DOHH2 (cell line): Measurements from ENCODE around the gene AFAP1L1.

Source experiments
- H3F3A ChIP-seq: fragments of 200-600 bp; sonication (generic), shearing (Covaris generic); 2 replicates; pipeline ENCODE4 v1.6.0; 2016; ENCODE audit warnings: antibody characterized with exemption, mild to moderate bottlenecking; ENCODE audit not compliant: control insufficient read depth, insufficient read depth
- H3K27ac ChIP-seq: fragments of 200-600 bp; sonication (generic); 2 replicates; pipeline ENCODE4 v1.5.1; 2014; ENCODE audit warnings: low read depth, mild to moderate bottlenecking, low read length, moderate library complexity
- H3K27me3 ChIP-seq: fragments of 200-600 bp; sonication (generic); 2 replicates; pipeline ENCODE4 v1.6.1; 2014; ENCODE audit warnings: mild to moderate bottlenecking, low read length, mixed read lengths; ENCODE audit not compliant: control insufficient read depth
- H3K36me3 ChIP-seq: fragments of 200-600 bp; sonication (generic); 2 replicates; pipeline ENCODE4 v1.6.1; 2014; ENCODE audit warnings: mild to moderate bottlenecking, low read length, moderate library complexity, mixed read lengths; ENCODE audit not compliant: control insufficient read depth
- H3K4me1 ChIP-seq: fragments of 200-600 bp; sonication (generic); 2 replicates; pipeline ENCODE4 v1.6.1; 2014; ENCODE audit warnings: mild to moderate bottlenecking, low read length, mixed read lengths; ENCODE audit not compliant: control insufficient read depth
- H3K4me2 ChIP-seq: fragments of 200-600 bp; sonication (generic); 2 replicates; pipeline ENCODE4 v1.6.0; 2014; ENCODE audit warnings: mild to moderate bottlenecking, low read length, moderate library complexity
- H3K4me3 ChIP-seq: fragments of 200-600 bp; sonication (generic); 2 replicates; pipeline ENCODE4 v1.5.1; 2014; ENCODE audit warnings: mild to moderate bottlenecking, low read length, mixed read lengths
- H3K79me2 ChIP-seq: fragments of 200-600 bp; sonication (generic); 2 replicates; pipeline ENCODE4 v1.6.1; 2014; ENCODE audit warnings: mild to moderate bottlenecking, low read length, mixed read lengths; ENCODE audit not compliant: control insufficient read depth
- H3K9me2 ChIP-seq: fragments of 200-600 bp; sonication (generic); replicated peaks from 2 replicates; pipeline ENCODE4 v1.6.1; 2014; ENCODE audit warnings: mild to moderate bottlenecking, low read length, mixed read lengths; ENCODE audit not compliant: control insufficient read depth
- H3K9me3 ChIP-seq: fragments of 200-600 bp; sonication (generic); 2 replicates; pipeline ENCODE4 v1.6.1; 2014; ENCODE audit warnings: antibody characterized with exemption, low read length, mixed read lengths; ENCODE audit not compliant: control insufficient read depth, insufficient read depth
- H4K20me1 ChIP-seq: fragments of 200-600 bp; sonication (generic); 2 replicates; pipeline ENCODE4 v1.6.0; 2014; ENCODE audit warnings: low read depth, mild to moderate bottlenecking, antibody characterized with exemption, low read length, moderate library complexity; ENCODE audit not compliant: control insufficient read depth, insufficient read depth
- CTCF ChIP-seq: fragments of 200-600 bp; sonication (generic); IDR thresholded peaks from one replicate; pipeline ENCODE4 v1.5.1; 2014; ENCODE audit warnings: antibody characterized with exemption, mild to moderate bottlenecking, low read depth, low read length; ENCODE audit not compliant: poor library complexity, severe bottlenecking
- EZH2phosphoT487 ChIP-seq: fragments of 200-600 bp; sonication (generic); IDR thresholded peaks from 2 replicates; pipeline ENCODE4 v1.6.1; 2017; ENCODE audit warnings: borderline replicate concordance, mild to moderate bottlenecking, antibody characterized with exemption, low read length, moderate library complexity, mixed read lengths

Gene AFAP1L1

GRCh38 chr5:149341876-149342275, 70.2 kb downstream of the AFAP1L1 start:
- Histone ChIP-seq H3K27ac (no peak overlapping the region), H3K79me2 (peaks cover 25% of the 10 kb centered on the region), H3K9me3 (no peaks in the 10 kb centered on the region), H3K4me3 (no peak overlapping the region), H3F3A (peaks cover 11% of the 10 kb centered on the region; the same call in 1 of the 2 replicates), H3K4me1 (peaks cover 23% of the 10 kb centered on the region), H3K4me2 (no peak overlapping the region), H3K27me3 (no peaks in the 10 kb centered on the region), H4K20me1 (peaks cover under 1% of the 10 kb centered on the region; the same call in 1 of the 2 replicates), H3K36me3 (peaks cover 10% of the 10 kb centered on the region), H3K9me2 (no peaks in the 10 kb centered on the region)
- no peak for TF ChIP-seq EZH2phosphoT487
- no peak for TF ChIP-seq CTCF

- no peaks in the 10 kb centered on the region for H3K9me2 ChIP-seq
- H3K79me2 ChIP-seq, result peaks cover 46% of the 10 kb centered on the region
- H3F3A ChIP-seq, result peaks cover 11% of the 10 kb centered on the region; the same call in 1 of the 2 replicates
- peaks cover 41% of the 10 kb centered on the region for H3K4me1 ChIP-seq
- peaks cover 32% of the 10 kb centered on the region for H3K36me3 ChIP-seq
- H3K4me2 ChIP-seq, result peak overlapping the region; percentile 83
- H3K9me3 ChIP-seq, result no peaks in the 10 kb centered on the region
- TF ChIP-seq CTCF, result no peak
- no peak for TF ChIP-seq EZH2phosphoT487
- H3K27ac ChIP-seq, result peak overlapping the region; percentile 87; the same call in 1 of the 2 replicates
- peaks cover 4% of the 10 kb centered on the region; the same call in 1 of the 2 replicates for H4K20me1 ChIP-seq
- peak overlapping the region; percentile 89 for H3K4me3 ChIP-seq
- no peaks in the 10 kb centered on the region for H3K27me3 ChIP-seq
Observed at GRCh38 chr5:149344151-149344550, 72.5 kb downstream of the AFAP1L1 start.

- H4K20me1 ChIP-seq, result peaks cover 4% of the 10 kb centered on the region; the same call in 1 of the 2 replicates
- H3K27me3 ChIP-seq, result no peaks in the 10 kb centered on the region
- peak within 1 kb of the TSS; percentile 83 for H3K4me2 ChIP-seq
- H3K4me1 ChIP-seq, result peaks cover 41% of the 10 kb centered on the region
- H3F3A ChIP-seq, result peaks cover 11% of the 10 kb centered on the region; the same call in 1 of the 2 replicates
- no peaks in the 10 kb centered on the region for H3K9me3 ChIP-seq
- no peak for TF ChIP-seq CTCF
- no peak for TF ChIP-seq EZH2phosphoT487
- peaks cover 58% of the 10 kb centered on the region for H3K79me2 ChIP-seq
- H3K9me2 ChIP-seq, result no peaks in the 10 kb centered on the region
- peaks cover 44% of the 10 kb centered on the region for H3K36me3 ChIP-seq
- peak within 1 kb of the TSS; percentile 87 for H3K27ac ChIP-seq
- H3K4me3 ChIP-seq, result peak within 1 kb of the TSS; percentile 89
Observed at GRCh38 chr5:149345147-149345891, 73.7 kb downstream of the AFAP1L1 start, which contains the start of gene GRPEL2. GRPEL2 (plus strand) TSS chr5:149345499; CDS start chr5:149345540, 41 bp downstream.
